Astrocyte (in vitro differentiated cells and primary cell): ENCODE results near the gene USP20. TPM values are rescaled to one million over a fixed set of nuclear protein-coding genes. Genes with fewer than 3 reads are reported as not detected.

Experiments
- DNase-seq: peaks from one replicate; pipeline ENCODE4 v3.0.0-alpha.2; 2010; ENCODE audit warnings: low read depth
- FAIRE-seq: peaks from 2 replicates; lab custom pipeline; 2011; peaks lifted over from hg19 to GRCh38; lab: Jason Lieb, UNC
- H2AFZ ChIP-seq: 2 replicates; pipeline ENCODE4 v1.6.0; 2012; ENCODE audit warnings: low read depth, low read length, inconsistent platforms
- H3K27ac ChIP-seq: 2 replicates; pipeline ENCODE4 v1.5.1; 2011; ENCODE audit warnings: low read depth, low read length, inconsistent platforms
- H3K27me3 ChIP-seq: 2 replicates; pipeline ENCODE4 v1.6.0; 2011; ENCODE audit warnings: low read length, inconsistent platforms; ENCODE audit not compliant: insufficient read depth
- H3K36me3 ChIP-seq: 2 replicates; pipeline ENCODE4 v1.5.1; 2011; ENCODE audit warnings: low read length, inconsistent platforms; ENCODE audit not compliant: insufficient read depth
- H3K4me1 ChIP-seq: 2 replicates; pipeline ENCODE4 v1.5.1; 2011; ENCODE audit warnings: low read length, inconsistent platforms; ENCODE audit not compliant: insufficient read depth
- H3K4me2 ChIP-seq: 2 replicates; pipeline ENCODE4 v1.6.0; 2012; ENCODE audit warnings: low read length, inconsistent platforms
- H3K4me3 ChIP-seq: 2 replicates; pipeline ENCODE4 v1.5.1; 2011; ENCODE audit warnings: low read depth, mild to moderate bottlenecking, low read length, inconsistent platforms; ENCODE audit not compliant: insufficient read depth
- H3K79me2 ChIP-seq: 2 replicates; pipeline ENCODE4 v1.6.0; 2012; ENCODE audit warnings: mild to moderate bottlenecking, low read length, inconsistent platforms; ENCODE audit not compliant: insufficient read depth
- H3K9ac ChIP-seq: 2 replicates; pipeline ENCODE4 v1.6.0; 2012; ENCODE audit warnings: mild to moderate bottlenecking, low read length, inconsistent platforms
- H3K9me3 ChIP-seq: 2 replicates; pipeline ENCODE4 v1.5.1; 2012; ENCODE audit warnings: low read depth, mild to moderate bottlenecking, low read length, inconsistent platforms; ENCODE audit not compliant: insufficient read depth
- H4K20me1 ChIP-seq: 2 replicates; pipeline ENCODE4 v1.6.0; 2012; ENCODE audit warnings: low read length, inconsistent platforms; ENCODE audit not compliant: insufficient read depth
- H3K27ac Mint-ChIP-seq: one replicate; pipeline ENCODE4 v1.8.0; 2021; ENCODE audit warnings: mild to moderate bottlenecking, mixed read lengths; ENCODE audit not compliant: unreplicated experiment
- H3K27me3 Mint-ChIP-seq: one replicate; pipeline ENCODE4 v1.8.0; 2021; ENCODE audit warnings: low read depth, mixed read lengths; ENCODE audit not compliant: unreplicated experiment
- H3K36me3 Mint-ChIP-seq: one replicate; pipeline ENCODE4 v1.8.0; 2021; ENCODE audit warnings: low read depth, mixed read lengths; ENCODE audit not compliant: unreplicated experiment
- H3K4me1 Mint-ChIP-seq: one replicate; pipeline ENCODE4 v1.8.0; 2021; ENCODE audit warnings: low read depth, mixed read lengths; ENCODE audit not compliant: unreplicated experiment
- H3K4me3 Mint-ChIP-seq: one replicate; pipeline ENCODE4 v1.8.0; 2021; ENCODE audit warnings: mild to moderate bottlenecking, moderate library complexity, mixed read lengths; ENCODE audit not compliant: unreplicated experiment
- H3K9me3 Mint-ChIP-seq: one replicate; pipeline ENCODE4 v1.8.0; 2021; ENCODE audit warnings: mild to moderate bottlenecking, mixed read lengths; ENCODE audit not compliant: unreplicated experiment
- CTCF ChIP-seq: IDR thresholded peaks from 2 replicates; pipeline ENCODE4 v1.5.1; 2011; ENCODE audit warnings: low read depth, mild to moderate bottlenecking, inconsistent platforms, low read length, moderate library complexity; ENCODE audit not compliant: insufficient read depth
- EZH2 ChIP-seq: IDR thresholded peaks from 2 replicates; pipeline ENCODE4 v1.6.1; 2012; ENCODE audit warnings: mild to moderate bottlenecking, low read length, inconsistent platforms; ENCODE audit not compliant: insufficient read depth
- total RNA-seq: library from RNA; stranded (reverse); gene quantifications from 2 replicates; pipeline ENCODE4 v1.2.1, GENCODE V29; 2021

The USP20 gene
- total RNA-seq, 1 donor from 2014 or later, result 24.1 TPM

DNA sequence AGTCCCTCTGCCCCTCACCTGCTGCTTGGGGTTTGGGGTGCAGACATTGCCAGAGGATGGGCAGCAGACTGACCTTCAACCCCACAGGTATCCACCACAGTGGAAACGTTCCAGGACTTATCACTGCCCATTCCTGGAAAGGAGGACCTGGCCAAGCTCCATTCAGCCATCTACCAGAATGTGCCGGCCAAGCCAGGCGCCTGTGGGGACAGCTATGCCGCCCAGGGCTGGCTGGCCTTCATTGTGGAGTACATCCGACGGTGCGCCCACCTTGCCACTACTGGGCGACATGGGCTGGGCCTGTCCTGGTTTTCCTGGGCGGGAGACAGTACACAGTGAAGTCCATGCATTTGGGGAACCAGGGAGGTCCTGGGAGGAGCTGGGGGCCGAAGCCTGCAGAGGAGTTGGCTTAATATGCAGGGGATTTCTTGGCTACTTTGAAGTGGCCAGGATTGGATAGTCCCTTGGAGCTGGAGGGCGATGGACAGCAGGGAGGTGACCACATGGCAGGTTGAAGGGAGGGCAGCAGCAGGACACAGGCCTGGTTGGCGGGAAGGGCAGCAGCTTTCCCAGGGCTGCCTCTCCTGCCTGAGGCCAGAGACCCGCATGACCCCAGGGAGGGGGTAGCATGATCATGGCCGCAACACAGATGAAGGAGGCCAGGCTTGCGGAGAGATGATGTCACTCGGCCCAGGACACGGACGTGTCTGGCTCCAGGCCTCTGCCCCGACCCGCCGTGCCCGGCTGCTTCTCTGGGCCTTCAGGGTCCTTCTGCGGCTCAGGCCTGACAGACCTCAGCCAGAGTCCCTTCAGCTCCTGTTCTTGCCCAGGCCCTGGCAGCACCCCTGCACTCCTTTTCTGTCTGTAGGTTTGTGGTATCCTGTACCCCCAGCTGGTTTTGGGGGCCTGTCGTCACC is 34.6 kb downstream of the USP20 start:
- Histone ChIP-seq H4K20me1 (no peaks in the 10 kb centered on the region), H3K27ac (no peak overlapping the region), H3K4me1 (no peaks in the 10 kb centered on the region), H3K36me3 (peaks cover 2% of the 10 kb centered on the region), H3K4me3 (no peak overlapping the region), H3K9ac (no peak overlapping the region), H3K27me3 (no peaks in the 10 kb centered on the region), H3K79me2 (no peaks in the 10 kb centered on the region), H3K9me3 (no peaks in the 10 kb centered on the region), H2AFZ (no peak overlapping the region), H3K4me2 (no peak overlapping the region)
- Mint-ChIP-seq H3K4me3 (no peak overlapping the region), H3K4me1 (no peaks in the 10 kb centered on the region), H3K27me3 (no peaks in the 10 kb centered on the region), H3K9me3 (no peaks in the 10 kb centered on the region), H3K36me3 (peaks cover 19% of the 10 kb centered on the region), H3K27ac (no peak overlapping the region)
- FAIRE-seq (no peak), DNase-seq (no peak)
- TF ChIP-seq EZH2 (no peak), CTCF (no peak)

GRCh38 chr9:129871046-129871445 is 35.8 kb downstream of the USP20 start:
- peaks cover 2% of the 10 kb centered on the region for H3K36me3 ChIP-seq
- H3K27me3 Mint-ChIP-seq, result no peaks in the 10 kb centered on the region
- TF ChIP-seq CTCF, result no peak
- TF ChIP-seq EZH2, result no peak
- H3K4me3 ChIP-seq, result no peak overlapping the region
- H3K9me3 Mint-ChIP-seq, result no peaks in the 10 kb centered on the region
- H3K4me1 ChIP-seq, result no peaks in the 10 kb centered on the region
- no peak for FAIRE-seq
- H3K27ac ChIP-seq, result no peak overlapping the region
- H3K79me2 ChIP-seq, result no peaks in the 10 kb centered on the region
- H3K4me1 Mint-ChIP-seq, result no peaks in the 10 kb centered on the region
- H4K20me1 ChIP-seq, result no peaks in the 10 kb centered on the region
- no peak overlapping the region for H3K4me3 Mint-ChIP-seq
- H3K4me2 ChIP-seq, result no peak overlapping the region
- no peak for DNase-seq
- no peaks in the 10 kb centered on the region for H3K27me3 ChIP-seq
- no peak overlapping the region for H3K27ac Mint-ChIP-seq
- no peak overlapping the region for H2AFZ ChIP-seq
- peaks cover 17% of the 10 kb centered on the region for H3K36me3 Mint-ChIP-seq
- H3K9me3 ChIP-seq, result no peaks in the 10 kb centered on the region
- H3K9ac ChIP-seq, result no peak overlapping the region
